LoVo (cell line): ENCODE measurements around the gene JAKMIP2.
"Not testable (repeated sequence)": the region's sequence is repeated elsewhere in the genome, so short reads cannot be mapped to it uniquely, and the experiment has no call there.

Experiments used
- DNase-seq: peaks from one replicate; pipeline ENCODE4 v3.0.0-alpha.2; 2016; ENCODE audit warnings: low spot score

The JAKMIP2 gene

DNA sequence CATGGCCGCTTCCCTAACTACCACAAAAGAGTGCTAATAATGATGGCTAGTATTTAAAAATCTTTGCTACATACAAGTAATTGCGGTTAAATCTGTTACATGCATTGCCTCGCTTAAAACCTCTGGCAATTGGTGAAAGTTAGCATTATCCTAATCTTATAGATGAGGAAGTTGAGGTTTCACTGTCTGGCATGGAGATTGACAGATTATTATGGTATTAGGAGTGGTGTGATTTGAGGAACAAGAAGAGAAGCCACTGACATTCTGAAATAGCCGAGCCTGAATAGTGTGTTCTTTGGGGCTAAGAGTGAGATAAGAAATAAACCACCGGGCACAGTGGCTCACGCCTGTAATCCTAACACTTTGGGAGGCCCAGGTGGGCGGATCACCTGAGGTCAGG, 227.4 kb downstream of the JAKMIP2 start:
- DNase-seq, result no peak

DNA sequence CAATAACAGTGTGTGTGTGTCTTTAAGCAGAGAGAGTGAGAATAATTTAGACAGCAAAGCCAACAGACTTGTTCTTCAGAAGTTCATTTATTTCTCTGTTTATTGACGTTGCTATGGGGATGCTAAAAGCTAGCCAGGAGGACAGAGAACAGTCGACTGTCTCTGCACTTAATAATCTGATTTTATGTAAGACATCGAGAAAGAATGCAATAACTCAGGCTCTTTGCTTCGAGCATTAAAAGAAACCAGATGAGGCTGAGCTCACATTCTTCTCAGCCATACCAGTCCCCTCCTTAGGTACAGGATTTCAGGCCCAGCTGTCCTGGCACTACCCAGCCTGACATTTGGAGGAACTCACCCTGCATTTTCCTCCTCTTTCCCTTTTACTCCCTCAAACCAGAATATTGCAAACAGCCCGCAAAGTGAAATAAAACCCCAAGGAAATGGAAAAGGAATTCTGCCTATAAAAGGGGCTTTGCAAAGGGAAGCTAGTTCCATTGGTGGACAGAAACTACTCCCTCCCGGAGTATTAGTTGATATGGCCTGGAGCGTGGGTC, 228.2 kb downstream of the JAKMIP2 start:
- DNase-seq, result no peak

DNA sequence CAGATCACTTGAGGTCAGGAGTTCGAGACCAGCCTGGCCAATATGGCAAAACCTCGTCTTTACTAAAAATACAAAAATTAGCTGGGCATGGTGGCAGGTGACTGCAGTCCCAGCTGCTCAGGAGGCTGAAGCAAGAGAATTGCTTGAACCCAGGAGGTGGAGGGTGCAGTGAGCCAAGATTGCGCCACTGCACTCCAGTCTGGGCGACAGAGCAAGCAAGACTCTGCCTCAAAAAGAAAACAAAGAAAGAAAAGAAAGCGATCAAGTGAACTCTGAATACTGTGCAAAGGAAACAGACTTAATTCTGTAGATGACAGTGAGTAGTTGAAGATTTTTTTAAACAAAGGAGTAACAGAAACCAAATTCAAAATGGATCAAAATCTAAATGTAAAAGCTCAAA, 228.7 kb downstream of the JAKMIP2 start:
- DNase-seq, result not testable (repeated sequence)

DNA sequence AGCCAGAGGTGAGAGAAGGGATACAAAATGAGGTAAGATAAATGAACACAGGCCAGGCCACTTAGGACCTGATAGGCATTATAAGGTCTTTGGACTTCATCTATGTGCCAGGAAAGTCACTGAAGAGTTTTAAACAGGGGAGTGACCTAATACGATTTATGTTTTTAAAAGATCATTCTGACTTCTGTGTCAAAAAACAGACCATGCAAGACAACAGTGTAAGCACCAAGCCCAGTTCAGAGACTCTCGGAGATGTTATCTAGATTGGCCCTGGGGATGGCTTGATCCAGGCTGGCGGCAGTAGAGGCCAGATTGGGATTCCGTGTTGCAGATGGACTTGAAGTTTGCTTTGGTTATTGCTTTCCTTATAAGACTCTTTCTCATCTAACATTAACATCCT, 229.6 kb downstream of the JAKMIP2 start:
- DNase-seq, result no peak

DNA sequence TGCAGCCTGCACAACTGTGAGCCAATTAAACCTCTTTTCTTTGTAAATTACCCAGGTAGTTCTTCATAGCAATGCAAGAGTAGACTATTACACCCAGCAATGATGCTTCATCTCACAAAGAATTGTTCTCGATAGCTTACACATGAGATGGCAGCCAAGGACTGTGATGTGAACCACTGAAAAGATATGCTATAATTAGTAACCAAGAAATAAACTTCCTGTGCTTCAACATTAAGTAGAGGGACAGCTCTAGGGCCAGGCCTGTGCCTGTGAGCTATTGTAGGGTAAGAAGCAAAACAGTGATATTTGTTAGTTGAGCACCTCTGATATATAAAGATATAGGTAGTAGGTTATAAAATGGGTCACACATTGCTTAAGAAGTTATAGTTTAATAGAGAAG, 230.9 kb downstream of the JAKMIP2 start:
- no peak for DNase-seq

DNA sequence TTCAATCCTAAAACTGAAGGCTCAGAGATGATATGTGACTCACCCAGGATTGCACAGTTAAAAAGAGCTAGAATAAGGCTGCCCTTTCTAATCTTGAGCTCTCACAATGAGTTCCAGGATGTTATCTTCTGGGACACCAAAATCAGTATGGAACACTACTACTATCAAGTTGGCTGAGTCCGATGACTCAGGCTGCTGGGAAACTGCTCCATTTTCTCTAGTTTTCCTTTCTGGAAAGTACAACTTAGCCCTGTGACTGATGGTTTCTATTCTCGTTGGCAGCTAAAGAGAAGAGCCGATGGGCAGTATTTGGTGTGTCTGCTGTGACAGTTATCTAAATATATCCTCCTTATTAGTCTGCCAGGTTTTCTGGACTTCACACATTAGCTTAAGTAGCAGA, 234.8 kb downstream of the JAKMIP2 start:
- no peak for DNase-seq

DNA sequence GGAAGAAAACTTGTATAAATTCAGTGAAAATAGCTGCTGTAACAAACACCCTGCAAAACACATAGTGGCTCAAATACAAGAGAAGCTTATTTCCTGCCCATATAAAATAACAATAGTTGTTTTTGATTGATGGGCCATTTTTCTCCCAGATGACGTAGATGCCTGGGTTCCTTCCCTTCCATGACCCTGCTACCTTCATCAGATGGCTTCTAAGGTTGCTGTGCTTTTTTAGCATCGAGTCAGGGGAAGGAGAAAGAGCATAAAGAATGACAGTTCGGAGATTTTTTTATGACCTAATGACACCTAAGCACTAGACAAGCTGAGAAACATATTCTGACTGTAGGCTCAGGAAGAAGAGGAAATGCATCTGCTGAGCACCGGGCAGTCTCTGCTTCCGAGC, 238.0 kb downstream of the JAKMIP2 start:
- no peak for DNase-seq

DNA sequence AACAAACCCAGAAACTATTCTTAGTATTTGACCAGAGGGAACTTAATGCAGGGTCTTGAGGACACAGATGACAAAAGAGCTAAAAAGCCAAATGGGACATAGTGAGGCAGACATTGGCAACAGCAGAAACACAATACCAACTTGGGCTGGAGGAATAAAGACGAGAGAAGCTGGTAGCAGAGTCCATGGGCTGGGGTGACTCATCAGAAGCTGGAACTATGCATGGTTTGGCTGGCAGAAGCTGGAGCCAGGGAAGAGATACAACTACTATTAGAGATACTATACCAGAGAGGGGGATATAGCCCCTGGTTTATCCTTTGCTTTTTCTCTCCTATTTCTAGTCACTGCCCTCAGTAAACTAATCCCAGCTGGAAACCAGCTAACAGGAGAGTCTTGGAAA, 243.5 kb downstream of the JAKMIP2 start:
- no peak for DNase-seq

DNA sequence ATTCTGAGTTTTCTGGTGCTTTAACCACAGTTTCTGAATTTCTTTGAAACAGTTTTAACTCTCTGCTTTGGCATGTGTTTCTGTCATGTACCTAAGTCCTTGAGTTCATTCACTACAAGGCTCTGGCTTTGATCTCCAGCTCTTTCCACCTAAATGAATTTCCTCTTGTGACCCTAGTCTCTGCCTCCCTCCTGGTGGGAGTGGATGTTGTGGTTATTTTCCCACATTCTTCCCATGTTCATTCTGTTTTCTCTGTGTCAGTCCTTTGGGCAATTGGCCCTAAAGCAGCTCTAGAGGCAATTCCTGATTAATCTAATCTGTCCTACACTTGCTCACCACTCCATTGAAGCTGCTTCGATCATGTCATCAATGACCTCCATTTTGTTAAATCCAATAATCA, 244.3 kb downstream of the JAKMIP2 start:
- no peak for DNase-seq
